Osteocyte (in vitro differentiated cells): ENCODE results near the gene HES2. TPM values are rescaled to one million over a fixed set of nuclear protein-coding genes. Genes with fewer than 3 reads are reported as not detected.
"Not testable (repeated sequence)": the region's sequence is repeated elsewhere in the genome, so short reads cannot be mapped to it uniquely, and the experiment has no call there.

Experiments used
- DNase-seq: peaks from one replicate; pipeline ENCODE4 v3.0.0; 2021; ENCODE audit warnings: mixed read lengths; ENCODE audit not compliant: unreplicated experiment; ENCODE audit errors: extremely low spot score
- H3K27ac Mint-ChIP-seq: one replicate; pipeline ENCODE4 v1.8.0; 2021; ENCODE audit warnings: mild to moderate bottlenecking, mixed read lengths; ENCODE audit not compliant: unreplicated experiment
- H3K27me3 Mint-ChIP-seq: one replicate; pipeline ENCODE4 v1.8.0; 2021; ENCODE audit warnings: mixed read lengths; ENCODE audit not compliant: unreplicated experiment
- H3K36me3 Mint-ChIP-seq: one replicate; pipeline ENCODE4 v1.8.0; 2021; ENCODE audit warnings: mixed read lengths; ENCODE audit not compliant: unreplicated experiment
- H3K4me1 Mint-ChIP-seq: one replicate; pipeline ENCODE4 v1.8.0; 2021; ENCODE audit warnings: mixed read lengths; ENCODE audit not compliant: unreplicated experiment
- H3K4me3 Mint-ChIP-seq: one replicate; pipeline ENCODE4 v1.8.0; 2021; ENCODE audit warnings: mild to moderate bottlenecking, moderate library complexity, mixed read lengths; ENCODE audit not compliant: unreplicated experiment
- H3K9me3 Mint-ChIP-seq: one replicate; pipeline ENCODE4 v1.8.0; 2021; ENCODE audit warnings: mixed read lengths; ENCODE audit not compliant: unreplicated experiment
- CTCF ChIP-seq: fragments of 200-600 bp; sonication (generic); IDR thresholded peaks from 2 replicates; pipeline ENCODE4 v1.5.0; 2021; ENCODE audit warnings: antibody characterized with exemption, mild to moderate bottlenecking, moderate library complexity
- total RNA-seq: library from RNA; stranded (reverse); gene quantifications from 2 replicates; pipeline ENCODE4 v1.2.1, GENCODE V29; 2021

Gene HES2
- total RNA-seq, 1 donor from 2014 or later: not detected

DNA sequence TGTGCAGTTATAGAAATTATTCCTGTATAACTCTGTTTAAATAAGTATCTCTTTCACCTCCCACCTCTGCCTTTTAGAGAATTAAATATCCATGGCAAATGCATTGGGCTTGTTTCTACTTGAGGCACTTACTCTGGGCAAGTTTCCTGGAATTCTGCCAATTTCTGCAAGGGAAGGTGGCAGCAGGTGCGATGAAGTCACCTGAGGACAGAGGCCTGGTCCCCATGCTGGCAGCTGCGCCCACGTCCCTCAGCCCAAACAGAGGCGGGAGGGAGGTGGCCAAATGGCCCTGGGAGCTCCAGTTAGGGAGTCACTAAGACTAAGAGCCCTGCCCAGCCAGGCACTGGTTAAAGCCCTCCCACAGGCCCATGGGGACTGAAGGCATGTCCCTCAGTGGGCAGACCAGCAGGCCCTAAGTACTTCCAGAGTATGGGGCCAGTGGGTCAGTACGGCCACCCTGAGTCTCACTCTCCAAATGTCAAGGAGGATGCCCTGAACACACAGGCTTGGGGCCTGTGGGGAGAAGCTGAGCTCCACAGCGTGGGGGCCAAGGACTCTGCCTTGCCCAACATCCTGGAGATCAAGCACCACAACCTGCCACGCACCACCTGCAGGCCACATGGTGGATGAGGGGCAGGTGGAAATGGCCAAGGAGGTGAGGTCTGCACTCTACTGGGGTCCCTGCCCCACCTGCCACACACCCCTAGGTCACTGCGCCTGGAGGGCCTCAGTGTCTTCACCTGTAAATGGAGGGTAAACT is 45.6 kb downstream of the HES2 start:
- H3K27me3 Mint-ChIP-seq: no peaks in the 10 kb centered on the region
- no peaks in the 10 kb centered on the region for H3K4me1 Mint-ChIP-seq
- H3K9me3 Mint-ChIP-seq: no peaks in the 10 kb centered on the region
- H3K36me3 Mint-ChIP-seq: no peaks in the 10 kb centered on the region
- H3K4me3 Mint-ChIP-seq: no peak overlapping the region
- no peak for TF ChIP-seq CTCF
- no peak for DNase-seq
- no peak overlapping the region for H3K27ac Mint-ChIP-seq

DNA sequence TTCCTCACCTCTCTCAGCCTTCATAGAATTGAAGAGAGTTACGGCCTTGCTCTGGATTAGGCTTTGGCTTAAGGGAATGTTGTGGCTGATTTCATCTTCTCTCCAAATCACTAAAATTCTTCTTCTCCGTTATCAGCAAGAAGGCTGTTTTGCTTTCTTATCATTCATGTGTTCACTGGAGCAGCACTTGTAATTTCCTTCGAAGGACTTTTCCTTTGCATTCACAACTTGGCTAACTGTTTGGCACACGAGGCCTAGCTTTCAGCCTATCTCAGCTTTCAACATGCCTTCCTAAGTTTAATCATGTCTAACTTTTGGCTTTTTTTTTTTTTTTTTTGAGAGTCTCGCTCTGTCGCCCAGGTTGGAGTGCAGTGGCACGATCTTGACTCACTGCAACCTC is 47.5 kb downstream of the HES2 start:
- not testable (repeated sequence) for H3K27me3 Mint-ChIP-seq, H3K9me3 Mint-ChIP-seq, H3K4me1 Mint-ChIP-seq, H3K27ac Mint-ChIP-seq, H3K36me3 Mint-ChIP-seq, H3K4me3 Mint-ChIP-seq, DNase-seq

- H3K4me3 Mint-ChIP-seq: no peak overlapping the region
- peaks cover 3% of the 10 kb centered on the region for H3K4me1 Mint-ChIP-seq
- H3K27me3 Mint-ChIP-seq: no peaks in the 10 kb centered on the region
Observed at GRCh38 chr1:6370006-6370405, 49.7 kb downstream of the HES2 start.

GRCh38 chr1:6367381-6368012 is 52.2 kb downstream of the HES2 start:
- DNase-seq: no peak
- TF ChIP-seq CTCF: no peak
- Mint-ChIP-seq H3K27me3 (no peaks in the 10 kb centered on the region), H3K27ac (no peak overlapping the region), H3K9me3 (no peaks in the 10 kb centered on the region), H3K36me3 (no peaks in the 10 kb centered on the region), H3K4me1 (peaks cover 11% of the 10 kb centered on the region), H3K4me3 (no peak overlapping the region)

More at GRCh38 chr1:6370006-6370405, 49.7 kb downstream of the HES2 start:
- DNase-seq: no peak
- Mint-ChIP-seq H3K9me3 (no peaks in the 10 kb centered on the region), H3K27ac (no peak overlapping the region), H3K36me3 (no peaks in the 10 kb centered on the region)
- TF ChIP-seq CTCF: no peak

DNA sequence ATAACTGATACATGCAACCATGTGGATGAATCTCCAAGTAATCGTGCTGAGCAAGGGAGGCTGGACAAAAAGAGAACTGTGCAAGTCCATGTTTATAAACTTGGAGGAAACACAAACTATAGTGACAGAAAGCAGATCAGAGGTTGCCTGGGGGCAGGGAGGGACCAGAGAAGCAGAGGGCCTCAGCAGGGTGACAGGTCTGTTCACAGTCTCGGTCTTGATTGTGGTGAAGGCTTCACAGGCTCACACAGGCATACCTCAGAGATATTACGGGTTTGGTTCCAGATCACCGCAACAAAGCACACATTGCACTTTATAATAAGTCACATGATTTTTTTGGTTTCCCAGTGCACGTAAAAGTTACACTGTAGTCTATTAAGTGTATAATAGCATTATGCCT is 54.7 kb downstream of the HES2 start:
- H3K36me3 Mint-ChIP-seq: no peaks in the 10 kb centered on the region
- H3K27ac Mint-ChIP-seq: no peak overlapping the region
- peaks cover 11% of the 10 kb centered on the region for H3K4me1 Mint-ChIP-seq
- H3K9me3 Mint-ChIP-seq: no peaks in the 10 kb centered on the region
- H3K4me3 Mint-ChIP-seq: no peak overlapping the region
- no peak for DNase-seq
- H3K27me3 Mint-ChIP-seq: no peaks in the 10 kb centered on the region
- no peak for TF ChIP-seq CTCF
